ENCODE results near the gene CELSR1.

- TF ChIP-seq, protein P1, sequence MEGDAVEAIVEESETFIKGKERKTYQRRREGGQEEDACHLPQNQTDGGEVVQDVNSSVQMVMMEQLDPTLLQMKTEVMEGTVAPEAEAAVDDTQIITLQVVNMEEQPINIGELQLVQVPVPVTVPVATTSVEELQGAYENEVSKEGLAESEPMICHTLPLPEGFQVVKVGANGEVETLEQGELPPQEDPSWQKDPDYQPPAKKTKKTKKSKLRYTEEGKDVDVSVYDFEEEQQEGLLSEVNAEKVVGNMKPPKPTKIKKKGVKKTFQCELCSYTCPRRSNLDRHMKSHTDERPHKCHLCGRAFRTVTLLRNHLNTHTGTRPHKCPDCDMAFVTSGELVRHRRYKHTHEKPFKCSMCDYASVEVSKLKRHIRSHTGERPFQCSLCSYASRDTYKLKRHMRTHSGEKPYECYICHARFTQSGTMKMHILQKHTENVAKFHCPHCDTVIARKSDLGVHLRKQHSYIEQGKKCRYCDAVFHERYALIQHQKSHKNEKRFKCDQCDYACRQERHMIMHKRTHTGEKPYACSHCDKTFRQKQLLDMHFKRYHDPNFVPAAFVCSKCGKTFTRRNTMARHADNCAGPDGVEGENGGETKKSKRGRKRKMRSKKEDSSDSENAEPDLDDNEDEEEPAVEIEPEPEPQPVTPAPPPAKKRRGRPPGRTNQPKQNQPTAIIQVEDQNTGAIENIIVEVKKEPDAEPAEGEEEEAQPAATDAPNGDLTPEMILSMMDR (IDR thresholded peaks at IDR 0.05): no peak
- no peak for TF ChIP-seq ZFX (IDR thresholded peaks at IDR 0.05; ENCODE audit: borderline replicate concordance)
Measured at GRCh38 chr22:46446799-46447198, 90.6 kb downstream of the CELSR1 start.

All from 22Rv1 (cell line).